HG03108 (cell line): ENCODE measurements around the gene CCN2.
"Not testable (repeated sequence)": the region's sequence is repeated elsewhere in the genome, so short reads cannot be mapped to it uniquely, and the experiment has no call there.

Experiments used
- ATAC-seq: cut with Tn5 transposase; IDR thresholded peaks from one replicate; pipeline ENCODE4 v1.9.1; 2021; ENCODE audit warnings: moderate library complexity; ENCODE audit not compliant: unreplicated experiment

CCN2 gene

DNA sequence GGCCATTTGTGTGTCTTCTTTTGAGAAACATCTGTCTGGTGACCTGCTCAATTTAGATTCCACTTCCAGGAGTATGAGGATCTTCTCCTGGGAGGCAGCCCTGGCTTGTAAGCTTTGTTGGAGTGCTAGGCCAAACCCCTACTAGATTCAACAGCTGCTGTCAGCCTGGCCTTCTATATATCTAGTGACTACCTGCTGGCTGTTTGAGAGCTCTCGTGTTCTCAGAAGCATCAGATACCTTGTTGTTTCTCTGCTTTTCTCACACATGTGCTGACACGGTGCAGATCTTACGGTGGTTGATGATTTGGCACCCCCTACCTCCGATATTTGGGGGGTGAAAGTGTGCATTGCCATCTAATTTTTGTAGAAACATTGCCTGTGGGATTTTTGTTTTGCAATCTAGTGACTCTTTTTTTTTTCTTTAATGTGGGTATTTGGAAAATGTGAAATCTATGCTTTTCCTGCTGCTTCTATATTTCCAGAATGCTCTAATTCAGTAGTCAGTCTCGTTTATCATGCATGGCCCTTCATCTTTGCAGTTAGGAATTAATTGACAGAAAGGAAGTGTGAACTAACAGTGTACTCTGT lies 4.7 kb downstream of the CCN2 start:
- ATAC-seq: no peak

DNA sequence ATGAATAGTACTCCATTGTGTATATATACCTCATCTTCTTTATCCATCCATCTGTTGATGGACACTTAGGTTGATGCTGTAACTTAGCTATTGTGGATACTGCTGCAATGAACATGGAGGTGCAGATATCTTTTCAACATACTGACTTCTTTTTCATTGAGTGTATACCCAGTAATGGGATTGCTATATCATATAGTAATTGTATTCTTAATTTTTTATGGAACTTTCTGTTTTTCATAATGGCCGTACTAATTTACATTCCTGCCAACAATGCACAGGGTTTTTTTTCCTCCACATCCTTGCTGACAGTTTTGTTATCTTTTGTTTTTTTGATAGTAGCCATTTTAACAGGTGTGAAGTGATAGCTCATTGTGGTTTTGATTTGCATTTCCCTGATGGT lies 5.2 kb downstream of the CCN2 start:
- ATAC-seq: no peak

DNA sequence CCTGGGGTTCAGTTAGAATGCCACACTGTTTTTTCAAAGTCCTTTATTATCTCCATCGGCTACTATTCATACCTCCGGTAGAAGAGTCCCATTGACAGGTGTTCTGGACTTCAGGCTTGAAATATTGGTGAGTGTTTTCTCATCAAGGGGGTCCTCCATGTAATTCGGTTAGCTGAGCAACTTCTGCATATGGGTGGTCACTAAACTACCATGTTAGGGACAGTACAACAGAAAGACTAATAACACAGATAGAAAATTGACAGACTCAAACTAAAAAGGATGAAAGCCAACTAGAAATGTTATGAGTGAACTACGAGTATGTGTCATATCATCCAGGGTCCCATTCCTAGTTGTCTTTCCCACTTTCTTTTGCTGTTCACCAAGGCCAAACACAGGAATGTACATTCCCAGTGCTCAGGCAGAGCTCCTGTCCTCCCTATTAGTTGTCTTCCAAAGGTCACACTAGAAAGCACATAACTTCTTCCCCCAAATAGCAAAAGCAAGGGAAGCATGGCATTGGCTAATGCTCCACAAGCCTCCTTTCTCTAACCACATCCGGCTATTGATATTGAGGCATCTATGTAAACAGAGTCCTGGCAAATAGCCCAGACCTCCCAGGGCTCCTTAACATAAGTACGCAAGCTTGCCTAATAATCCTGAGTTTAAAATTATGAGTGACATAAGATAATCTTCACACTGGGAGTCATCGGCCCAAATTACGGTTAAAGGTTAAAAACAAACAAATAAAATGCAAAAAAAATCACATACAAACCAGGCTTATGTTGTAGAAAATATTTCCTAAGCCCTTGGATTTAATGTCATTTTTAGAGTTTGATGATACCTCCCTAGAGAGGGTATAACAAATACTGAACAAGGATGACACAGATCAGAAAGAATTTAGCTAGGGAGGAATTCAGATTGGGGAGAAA lies 13.2 kb downstream of the CCN2 start:
- no peak for ATAC-seq

DNA sequence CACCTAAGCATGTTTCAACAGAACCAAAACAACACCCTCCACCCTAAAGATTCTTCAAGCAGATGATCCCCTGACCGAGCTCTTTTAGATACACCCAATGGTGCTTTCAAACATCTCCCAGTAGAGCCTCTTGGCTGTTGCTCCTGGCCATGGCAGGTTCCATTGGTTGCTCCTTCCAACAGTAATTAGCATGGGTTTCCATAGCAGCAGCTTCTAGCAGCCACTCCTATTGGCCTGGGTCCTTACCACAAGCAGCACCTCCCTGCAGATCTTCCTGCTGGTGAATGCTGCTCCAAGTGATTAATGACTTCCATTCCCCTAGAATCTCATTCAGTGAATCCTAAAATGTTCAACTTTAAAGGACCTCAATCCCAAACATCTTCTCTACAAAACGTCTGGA lies 13.9 kb downstream of the CCN2 start:
- ATAC-seq: no peak

DNA sequence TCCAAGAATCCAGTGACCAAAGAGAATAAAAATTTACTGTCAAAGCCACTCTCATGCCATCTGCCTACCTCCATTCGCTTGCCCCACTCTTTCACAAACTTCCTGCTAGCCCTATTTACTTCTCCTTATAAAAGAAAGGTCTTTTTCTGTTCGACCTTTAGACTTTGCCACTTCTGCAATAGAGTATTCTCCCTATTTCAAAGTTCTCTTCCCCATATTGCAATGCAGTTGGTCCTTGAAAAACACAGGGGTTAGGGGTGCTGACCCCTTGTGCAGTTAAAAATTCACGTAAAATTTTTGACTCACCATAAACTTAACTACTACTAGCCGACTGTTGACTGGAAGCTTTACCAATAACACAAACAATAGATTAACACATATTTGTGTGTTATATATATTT lies 15.0 kb downstream of the CCN2 start:
- no peak for ATAC-seq

DNA sequence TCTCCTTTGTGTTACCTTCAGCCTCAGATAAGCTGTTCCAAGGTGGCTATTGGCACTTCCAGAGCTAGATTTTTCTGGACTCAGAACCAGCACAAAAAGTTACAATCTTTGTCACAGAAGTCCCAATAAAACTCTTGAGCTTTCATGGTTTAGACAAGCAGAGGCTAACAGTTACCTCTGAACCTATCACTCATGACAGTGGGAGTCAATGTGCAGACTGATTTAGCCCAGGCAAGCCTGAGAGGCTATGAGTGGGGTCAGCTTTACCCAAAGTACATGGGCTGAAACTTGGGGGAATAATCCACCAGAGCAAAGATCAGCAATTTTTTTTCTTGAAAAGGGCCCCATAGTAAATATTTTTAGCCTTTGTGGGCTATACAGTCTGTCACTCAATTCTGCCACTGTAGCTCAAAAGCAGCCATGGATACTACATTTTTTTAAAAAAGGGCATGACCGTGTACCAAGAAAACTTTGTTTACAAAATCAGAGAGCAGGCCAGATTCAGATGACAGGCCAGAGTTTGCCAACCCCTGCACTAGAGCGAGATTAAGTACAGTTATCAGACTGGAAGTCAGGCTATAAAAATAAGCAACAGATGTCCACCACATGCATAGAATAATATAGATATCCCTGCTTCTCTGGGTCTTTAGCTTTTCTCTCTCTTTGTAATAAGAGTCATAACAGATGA lies 20.0 kb downstream of the CCN2 start:
- no peak for ATAC-seq

DNA sequence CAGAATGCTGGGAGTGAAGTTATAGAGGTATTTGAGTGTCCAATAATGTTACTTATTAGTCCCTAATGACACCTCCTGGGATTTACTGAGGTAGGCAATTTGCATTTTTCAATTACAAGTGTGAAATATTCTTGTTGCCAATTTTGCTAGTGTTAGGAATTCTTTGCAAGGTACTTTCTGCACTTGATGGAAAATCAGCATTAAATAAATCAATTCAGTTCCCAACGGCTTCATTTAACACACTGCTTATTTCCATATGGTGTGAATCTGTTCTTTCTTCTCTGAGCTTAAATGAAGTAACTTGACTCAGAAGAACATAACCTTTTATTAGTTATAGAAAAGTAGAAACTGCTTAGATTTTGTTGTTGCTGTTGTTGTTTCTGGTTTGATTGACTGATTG lies 21.2 kb downstream of the CCN2 start:
- ATAC-seq: no peak

DNA sequence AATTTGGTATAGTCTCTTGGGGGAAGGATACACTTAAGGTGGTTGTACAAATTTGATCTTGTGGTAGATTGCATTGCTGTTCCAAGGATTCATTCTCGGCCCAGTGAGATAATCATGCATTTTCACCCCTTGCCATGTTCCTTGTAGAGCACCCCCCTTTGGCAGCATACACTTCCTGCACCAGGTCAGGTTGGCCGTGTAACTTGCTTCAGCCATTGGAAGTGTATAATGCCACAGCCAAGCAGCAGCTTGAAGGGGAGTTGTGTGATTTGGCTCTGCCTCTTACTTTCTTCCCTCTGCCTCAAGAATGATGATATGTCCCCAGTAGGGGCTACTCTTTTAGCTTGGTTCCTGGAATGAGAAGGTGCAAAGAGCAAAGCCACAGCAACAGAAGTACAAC lies 21.9 kb downstream of the CCN2 start:
- ATAC-seq: no peak

DNA sequence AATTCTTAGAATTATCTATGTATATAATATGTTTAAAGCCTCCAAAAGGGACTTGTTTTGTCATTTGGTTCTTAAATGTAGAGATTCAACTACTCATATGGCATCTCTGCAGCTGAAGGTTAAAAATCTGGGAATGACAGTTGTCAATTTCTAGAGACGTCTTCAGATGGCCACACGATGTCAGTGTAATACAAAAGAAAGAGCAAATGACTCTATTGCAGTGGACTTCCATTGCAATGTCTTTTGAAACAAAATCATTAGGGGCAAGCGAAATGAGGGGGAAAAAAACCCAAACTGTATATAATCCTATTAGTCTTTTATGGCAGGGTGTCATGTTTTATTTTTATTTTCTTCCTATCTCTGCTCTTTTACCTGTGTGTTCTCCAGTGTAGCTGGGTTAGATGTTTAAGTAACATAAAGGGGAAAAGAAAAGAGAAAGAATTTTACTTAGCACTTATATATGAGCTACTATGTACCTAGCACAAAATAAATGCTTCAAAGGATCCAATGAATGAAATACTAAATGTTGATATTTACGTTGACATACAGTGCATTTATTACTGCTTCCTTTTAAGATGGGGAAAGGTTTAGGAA lies 26.2 kb downstream of the CCN2 start:
- no peak for ATAC-seq

DNA sequence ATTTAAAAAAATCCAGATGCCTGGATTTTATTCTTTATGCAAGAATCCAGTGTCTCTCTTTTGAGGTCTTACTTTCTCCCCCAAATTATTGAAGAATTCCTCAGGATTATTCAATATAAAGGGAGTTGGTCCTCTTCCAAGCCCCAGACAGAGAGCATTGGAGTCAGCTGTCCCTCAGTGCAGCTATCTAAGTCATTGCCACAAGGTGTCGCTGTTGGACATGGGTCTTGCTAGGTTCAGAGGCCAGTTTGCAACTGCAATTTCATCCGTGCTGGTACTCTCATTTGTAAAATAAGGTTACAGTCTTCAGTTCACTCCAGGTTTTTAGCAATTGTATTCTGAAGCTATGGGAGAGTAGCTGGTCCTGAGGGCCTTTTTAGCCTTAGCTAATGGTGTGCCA lies 27.8 kb downstream of the CCN2 start:
- no peak for ATAC-seq

DNA sequence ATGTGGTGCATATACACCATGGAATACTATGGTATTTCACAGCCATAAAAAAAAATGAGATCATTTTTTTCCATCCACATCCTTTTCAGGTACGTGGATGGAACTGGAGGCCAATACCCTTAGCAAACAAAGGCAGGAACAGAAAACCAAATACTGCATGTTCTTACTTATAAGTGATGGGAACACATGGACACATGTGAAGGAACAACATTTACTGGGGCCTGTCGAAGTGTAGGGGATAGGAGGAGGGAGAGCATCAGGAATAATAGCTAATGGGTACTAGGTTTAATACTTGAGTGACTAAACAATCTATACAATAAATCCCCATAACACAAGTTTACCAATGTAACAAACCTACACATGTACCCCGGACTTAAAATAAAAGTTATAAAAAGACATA lies 30.5 kb downstream of the CCN2 start:
- ATAC-seq: no peak

DNA sequence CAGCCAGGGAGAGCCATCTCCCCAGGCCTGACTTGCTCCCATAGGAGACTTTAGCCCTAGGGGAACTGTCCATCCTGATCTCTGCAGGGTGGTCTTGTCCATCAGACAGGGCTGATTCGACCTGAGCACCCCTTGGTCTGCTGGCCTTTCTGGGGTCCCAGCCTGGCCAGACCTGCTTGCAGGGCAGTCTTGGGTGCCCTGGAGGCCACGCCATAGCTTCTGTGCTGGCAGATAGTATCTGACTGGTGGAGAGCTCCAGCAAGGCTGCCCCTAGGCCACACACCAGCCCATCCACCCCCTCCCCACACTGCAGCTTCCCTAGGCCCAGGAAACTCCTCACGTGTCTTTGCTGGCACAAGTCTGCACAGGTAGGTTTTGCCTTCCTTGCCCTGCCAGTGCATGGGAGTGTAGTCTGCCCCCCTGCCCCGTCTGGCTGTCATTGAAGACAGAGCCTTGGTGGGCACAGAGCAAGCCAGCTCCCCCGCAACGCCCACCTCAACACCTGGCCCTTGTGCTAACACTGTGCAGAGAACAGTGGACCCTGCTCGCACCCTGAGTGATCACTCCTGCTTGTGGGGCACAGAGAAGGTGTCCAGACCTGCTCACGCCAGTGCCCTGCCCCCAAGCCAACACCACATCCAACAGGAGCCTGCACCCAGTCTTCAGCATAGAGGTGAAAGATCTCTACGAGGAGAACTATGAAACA lies 32.4 kb downstream of the CCN2 start:
- no peak for ATAC-seq

DNA sequence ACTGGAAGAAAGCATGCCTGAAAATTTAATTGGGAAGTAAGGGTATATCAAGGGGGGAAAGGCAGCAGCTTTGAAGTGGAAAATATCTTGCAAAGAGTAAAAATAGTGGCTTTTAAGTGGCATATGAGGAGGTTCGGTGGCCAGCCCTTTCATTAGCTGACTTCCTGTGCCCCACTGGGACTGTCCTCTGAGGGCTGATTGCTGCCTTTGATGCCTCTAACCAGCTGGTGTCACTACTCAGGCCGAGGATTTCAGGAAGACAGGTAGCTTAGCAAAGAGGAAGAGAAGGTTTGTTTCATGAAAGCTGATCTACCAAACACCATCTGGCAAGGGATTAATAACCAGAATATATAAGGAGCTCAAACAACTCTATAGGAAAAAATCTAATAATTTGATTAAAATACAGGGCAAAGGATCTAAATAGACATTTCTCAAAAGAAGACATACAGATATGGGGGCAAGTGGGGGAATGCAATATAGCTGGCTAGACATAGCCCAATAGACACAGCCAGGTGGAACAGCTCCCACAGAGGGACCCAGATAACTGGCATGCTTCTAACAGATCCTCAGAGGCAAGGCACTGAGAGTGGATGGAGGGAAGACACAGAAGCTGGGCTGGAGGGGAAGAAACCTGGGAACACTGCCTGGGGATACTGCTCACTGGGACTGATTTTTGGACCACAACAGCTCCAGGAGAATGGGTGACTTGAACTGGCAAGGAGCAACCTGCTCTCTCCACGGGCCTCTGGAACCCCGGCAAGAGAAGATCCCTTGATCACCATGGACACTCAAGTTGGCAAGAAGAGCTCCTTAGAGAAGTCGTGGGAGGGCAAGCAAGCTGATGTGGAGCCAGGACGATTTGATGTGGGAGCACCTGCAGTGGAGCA lies 33.2 kb downstream of the CCN2 start:
- no peak for ATAC-seq

DNA sequence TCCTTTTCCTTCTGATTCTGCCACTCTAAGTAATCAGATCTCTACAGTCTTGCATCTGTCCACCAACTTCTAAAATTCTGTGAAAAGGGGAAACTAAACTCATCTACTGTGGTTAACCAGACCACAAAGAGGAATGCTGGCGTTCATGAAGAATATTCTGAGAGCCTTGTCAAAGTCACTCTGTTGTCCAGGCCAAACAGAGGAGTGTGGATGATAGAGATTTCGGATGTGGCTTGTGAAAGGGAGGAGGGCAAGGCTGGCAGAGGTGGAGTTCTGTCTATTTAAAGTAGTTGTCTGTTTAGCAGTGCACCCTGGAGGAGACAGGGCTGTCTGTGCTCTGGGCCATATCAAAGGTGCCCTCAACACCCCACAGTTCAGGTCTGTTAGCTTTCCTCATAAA lies 33.9 kb downstream of the CCN2 start:
- ATAC-seq: no peak

DNA sequence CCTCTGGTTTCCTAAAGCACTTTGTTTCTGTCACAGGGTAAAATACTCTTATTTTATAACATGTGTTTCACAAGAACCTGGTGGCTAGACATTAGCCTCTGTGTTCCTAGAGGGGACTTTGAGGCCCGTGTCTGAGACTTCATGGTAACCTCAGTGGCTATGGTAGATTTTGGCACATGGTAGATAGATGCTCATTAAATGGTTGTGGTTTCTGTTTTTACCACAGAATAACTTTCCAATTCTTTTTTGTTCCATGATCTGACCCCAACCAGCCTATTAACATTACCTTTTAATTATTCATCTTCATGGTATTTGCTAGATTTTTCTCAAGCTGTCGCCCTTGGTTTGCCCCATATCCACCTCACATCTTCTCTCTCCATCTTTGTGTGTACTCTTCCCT lies 34.3 kb downstream of the CCN2 start:
- no peak for ATAC-seq

DNA sequence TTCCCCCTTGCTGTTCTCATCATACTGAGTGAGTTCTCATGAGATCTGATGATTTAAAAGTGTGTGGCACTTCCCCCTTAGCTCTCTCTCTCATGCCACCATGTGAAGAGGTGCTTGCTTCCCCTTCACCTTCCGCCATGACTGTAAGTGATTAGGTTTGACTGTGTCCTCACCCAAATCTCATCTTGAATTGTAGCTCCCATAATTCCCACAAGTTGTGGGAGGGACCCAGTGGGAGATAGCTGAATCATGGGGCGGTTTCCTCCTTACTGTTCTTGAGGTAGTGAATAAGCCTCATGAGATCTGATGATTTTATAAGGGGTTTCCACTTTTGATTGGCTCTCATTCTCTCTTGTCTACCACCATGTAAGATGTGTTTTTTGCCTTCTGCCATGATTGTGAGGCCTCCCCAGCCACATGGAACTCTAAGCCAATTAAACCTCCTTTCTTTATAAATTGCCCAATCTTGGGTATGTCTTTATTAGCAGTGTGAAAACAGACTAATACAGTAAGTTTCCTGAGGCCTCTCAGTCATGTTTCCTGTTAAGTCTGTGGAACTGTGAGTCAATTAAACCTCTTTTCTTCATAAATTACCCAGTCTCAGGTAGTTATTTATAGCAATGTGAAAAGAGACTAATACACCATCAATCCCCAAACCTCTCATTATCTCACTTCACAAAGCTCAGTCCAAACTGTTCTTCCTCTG lies 34.9 kb downstream of the CCN2 start:
- ATAC-seq: not testable (repeated sequence)

DNA sequence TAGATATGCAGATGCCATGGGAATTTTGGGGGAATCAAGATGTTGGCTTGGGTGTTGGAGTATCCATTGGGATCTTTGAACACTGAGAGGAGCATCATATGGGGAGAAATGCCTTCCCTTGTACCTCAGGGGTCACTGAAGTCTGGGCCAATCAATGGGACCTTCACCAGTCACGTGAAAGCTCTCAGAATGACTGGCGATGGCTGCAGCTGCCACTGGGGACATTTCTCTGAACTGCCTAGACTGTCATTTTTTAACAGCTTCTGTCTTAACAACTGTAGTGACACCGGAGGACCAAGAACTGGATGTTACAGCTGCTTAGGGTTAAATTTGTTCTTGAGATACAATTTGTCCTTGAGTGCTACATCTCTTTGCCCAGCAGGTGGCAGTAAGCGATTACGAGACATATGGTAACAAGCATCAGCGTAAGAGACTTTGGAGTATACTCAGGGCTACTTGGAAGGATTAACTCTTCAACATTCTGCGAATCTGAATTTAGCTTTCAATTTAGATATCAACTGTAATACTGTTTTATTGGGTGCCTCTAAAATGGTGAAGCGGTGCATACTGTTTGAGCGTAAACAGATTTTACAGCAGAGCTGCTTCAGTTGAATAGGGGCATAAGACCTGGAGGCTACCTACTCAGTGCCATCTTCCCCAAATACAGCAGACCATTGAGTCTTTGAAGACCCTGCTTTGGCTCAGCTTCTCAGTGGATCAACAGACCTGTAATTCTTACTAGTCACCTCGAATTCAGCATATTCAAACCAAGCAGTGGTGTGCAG lies 36.0 kb downstream of the CCN2 start:
- no peak for ATAC-seq

DNA sequence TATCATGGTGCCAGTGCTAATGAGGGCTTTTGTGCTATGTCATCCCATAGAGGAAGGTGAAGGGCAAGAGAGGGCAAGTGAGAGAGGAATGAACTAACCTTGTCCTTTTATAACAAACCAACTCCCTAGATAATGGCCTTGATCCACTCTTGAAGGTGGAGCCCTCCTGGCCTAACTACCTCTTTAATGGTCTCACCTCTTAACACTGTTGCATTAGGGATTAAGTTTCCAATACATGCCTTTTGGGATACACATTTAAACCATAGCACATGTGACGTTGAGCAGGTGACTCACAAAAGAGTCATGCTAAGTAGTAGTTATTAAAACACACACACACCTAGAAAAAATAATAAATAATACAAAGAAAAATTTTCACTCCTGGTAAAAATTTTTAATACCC lies 36.9 kb downstream of the CCN2 start:
- ATAC-seq: no peak

DNA sequence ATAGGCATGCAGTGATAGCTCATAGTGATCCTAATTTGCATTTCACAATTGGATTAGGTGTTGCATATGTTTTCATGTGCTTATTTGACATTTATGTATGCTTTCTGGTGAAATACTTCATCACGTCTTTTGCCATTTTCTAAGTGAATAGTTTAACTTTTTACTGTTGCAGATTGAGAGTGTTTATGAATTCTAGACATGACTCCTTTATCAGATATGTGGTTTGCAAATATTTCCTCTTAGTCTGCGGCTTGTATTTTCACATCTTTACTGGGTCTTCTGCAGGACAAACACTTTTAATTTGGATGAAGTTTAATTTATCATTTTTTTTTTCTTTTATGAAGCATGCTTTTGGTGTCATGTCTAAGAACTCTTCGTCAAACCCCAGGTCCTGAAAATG lies 39.2 kb downstream of the CCN2 start:
- no peak for ATAC-seq
